Neural progenitor cell (in vitro differentiated cells): ENCODE results near the gene EFCAB6. TPM values are rescaled to one million over a fixed set of nuclear protein-coding genes. Genes with fewer than 3 reads are reported as not detected.

ENCODE experiments used
- DNase-seq: peaks from one replicate; pipeline ENCODE4 v3.0.0-alpha.2; 2016; ENCODE audit warnings: low spot score
- H2AFZ ChIP-seq: fragments of 200-600 bp; sonication (generic); replicated peaks from 2 replicates; pipeline ENCODE4 v1.6.1; 2016; ENCODE audit warnings: antibody characterized with exemption
- H3F3A ChIP-seq: fragments of 200-600 bp; sonication (generic); 2 replicates; pipeline ENCODE4 v1.6.1; 2016; ENCODE audit warnings: antibody characterized with exemption, low read depth
- H3K27ac ChIP-seq: fragments of 200-600 bp; sonication (generic); 2 replicates; pipeline ENCODE4 v1.5.1; 2016; ENCODE audit warnings: mild to moderate bottlenecking
- H3K27me3 ChIP-seq: fragments of 200-600 bp; sonication (generic); 2 replicates; pipeline ENCODE4 v1.6.1; 2016; ENCODE audit warnings: mild to moderate bottlenecking, moderate library complexity
- H3K36me3 ChIP-seq: fragments of 200-600 bp; sonication (generic); 2 replicates; pipeline ENCODE4 v1.5.1; 2016
- H3K4me1 ChIP-seq: fragments of 200-600 bp; sonication (generic); 2 replicates; pipeline ENCODE4 v1.6.1; 2016; ENCODE audit warnings: mixed run types
- H3K4me2 ChIP-seq: fragments of 200-600 bp; sonication (generic); 2 replicates; pipeline ENCODE4 v1.6.1; 2016
- H3K4me3 ChIP-seq: fragments of 200-600 bp; sonication (generic); 2 replicates; pipeline ENCODE4 v1.5.1; 2016
- H3K79me2 ChIP-seq: fragments of 200-600 bp; sonication (generic); 2 replicates; pipeline ENCODE4 v1.6.1; 2016; ENCODE audit warnings: low read depth
- H3K9ac ChIP-seq: fragments of 200-600 bp; sonication (generic); 2 replicates; pipeline ENCODE4 v1.6.1; 2016
- H3K9me3 ChIP-seq: fragments of 200-600 bp; sonication (generic); 2 replicates; pipeline ENCODE4 v1.5.1; 2016; ENCODE audit warnings: low read depth
- H4K20me1 ChIP-seq: fragments of 200-600 bp; sonication (generic); 2 replicates; pipeline ENCODE4 v1.6.1; 2016; ENCODE audit warnings: low read depth
- H3K27ac Mint-ChIP-seq: 3 replicates; pipeline ENCODE4 v1.8.0; 2021; ENCODE audit warnings: mixed read lengths
- H3K27me3 Mint-ChIP-seq: 2 replicates; pipeline ENCODE4 v1.8.0; 2022; ENCODE audit warnings: low read depth, mild to moderate bottlenecking, inconsistent platforms, moderate library complexity, mixed read lengths; ENCODE audit not compliant: insufficient read depth
- H3K36me3 Mint-ChIP-seq: 3 replicates; pipeline ENCODE4 v1.8.0; 2021; ENCODE audit warnings: mixed read lengths
- H3K4me1 Mint-ChIP-seq: 3 replicates; pipeline ENCODE4 v1.8.0; 2021; ENCODE audit warnings: mixed read lengths
- H3K4me3 Mint-ChIP-seq: 3 replicates; pipeline ENCODE4 v1.8.0; 2021; ENCODE audit warnings: mild to moderate bottlenecking, moderate library complexity, mixed read lengths
- H3K9me3 Mint-ChIP-seq: 3 replicates; pipeline ENCODE4 v1.8.0; 2020; ENCODE audit warnings: mixed read lengths
- EZH2 ChIP-seq: fragments of 200-600 bp; sonication (generic); IDR thresholded peaks from 2 replicates; pipeline ENCODE4 v1.6.1; 2017; ENCODE audit warnings: antibody characterized with exemption, mild to moderate bottlenecking, moderate library complexity
- EZH2phosphoT487 ChIP-seq: fragments of 200-600 bp; sonication (generic); IDR thresholded peaks from 2 replicates; pipeline ENCODE4 v1.6.1; 2017; ENCODE audit warnings: antibody characterized with exemption
- total RNA-seq: library from RNA; depleted of rRNA; stranded (reverse); fragments of >200 nt; gene quantifications from 2 replicates; pipeline ENCODE4 v1.2.3, GENCODE V29; 2015; ENCODE audit warnings: low replicate concordance
- TF ChIP-seq, protein P1 (sequence below): fragments of 200-600 bp; sonication (generic); IDR thresholded peaks from 2 replicates; pipeline ENCODE4 v1.5.1; 2017; ENCODE audit warnings: antibody characterized with exemption, mild to moderate bottlenecking

Gene EFCAB6
- total RNA-seq, 1 donor from 2014 or later: 4.9 TPM

DNA sequence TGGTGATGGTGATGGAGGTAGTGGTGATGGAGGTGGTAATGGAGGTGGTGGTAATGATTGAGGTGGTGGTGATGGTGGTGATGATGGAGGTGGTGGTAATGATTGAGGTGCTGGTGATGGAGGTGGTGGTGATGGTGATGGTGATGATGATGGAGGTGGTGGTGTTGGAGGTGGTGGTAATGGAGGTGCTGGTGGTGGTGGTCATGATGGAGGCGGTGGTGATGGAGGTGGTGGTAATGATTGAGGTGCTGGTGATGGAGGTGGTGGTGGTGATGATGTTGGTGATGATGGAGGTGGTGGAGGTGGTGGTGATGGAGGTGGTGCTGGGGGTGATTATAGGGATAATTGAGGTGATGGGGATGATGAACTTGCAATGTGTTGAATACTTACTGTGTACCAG is 320.4 kb downstream of the EFCAB6 start:
- H3K9ac ChIP-seq: no peak overlapping the region
- no peaks in the 10 kb centered on the region for H3K79me2 ChIP-seq
- H3K36me3 ChIP-seq: no peaks in the 10 kb centered on the region
- TF ChIP-seq EZH2phosphoT487: no peak
- TF ChIP-seq, protein P1, sequence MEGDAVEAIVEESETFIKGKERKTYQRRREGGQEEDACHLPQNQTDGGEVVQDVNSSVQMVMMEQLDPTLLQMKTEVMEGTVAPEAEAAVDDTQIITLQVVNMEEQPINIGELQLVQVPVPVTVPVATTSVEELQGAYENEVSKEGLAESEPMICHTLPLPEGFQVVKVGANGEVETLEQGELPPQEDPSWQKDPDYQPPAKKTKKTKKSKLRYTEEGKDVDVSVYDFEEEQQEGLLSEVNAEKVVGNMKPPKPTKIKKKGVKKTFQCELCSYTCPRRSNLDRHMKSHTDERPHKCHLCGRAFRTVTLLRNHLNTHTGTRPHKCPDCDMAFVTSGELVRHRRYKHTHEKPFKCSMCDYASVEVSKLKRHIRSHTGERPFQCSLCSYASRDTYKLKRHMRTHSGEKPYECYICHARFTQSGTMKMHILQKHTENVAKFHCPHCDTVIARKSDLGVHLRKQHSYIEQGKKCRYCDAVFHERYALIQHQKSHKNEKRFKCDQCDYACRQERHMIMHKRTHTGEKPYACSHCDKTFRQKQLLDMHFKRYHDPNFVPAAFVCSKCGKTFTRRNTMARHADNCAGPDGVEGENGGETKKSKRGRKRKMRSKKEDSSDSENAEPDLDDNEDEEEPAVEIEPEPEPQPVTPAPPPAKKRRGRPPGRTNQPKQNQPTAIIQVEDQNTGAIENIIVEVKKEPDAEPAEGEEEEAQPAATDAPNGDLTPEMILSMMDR: no peak
- TF ChIP-seq EZH2: no peak
- no peak overlapping the region for H3K4me3 ChIP-seq
- no peak for DNase-seq
- Mint-ChIP-seq H3K4me3 (no peak overlapping the region), H3K27ac (no peak overlapping the region), H3K9me3 (peaks cover 8% of the 10 kb centered on the region), H3K4me1 (peaks cover 9% of the 10 kb centered on the region), H3K36me3 (no peaks in the 10 kb centered on the region), H3K27me3 (peaks cover 12% of the 10 kb centered on the region)
- H3K9me3 ChIP-seq: no peaks in the 10 kb centered on the region
- H3K4me2 ChIP-seq: no peak overlapping the region
- H2AFZ ChIP-seq: no peak overlapping the region
- no peak overlapping the region for H3K27ac ChIP-seq
- no peaks in the 10 kb centered on the region for H3K27me3 ChIP-seq
- H3K4me1 ChIP-seq: no peaks in the 10 kb centered on the region
- H3F3A ChIP-seq: no peaks in the 10 kb centered on the region
- no peaks in the 10 kb centered on the region for H4K20me1 ChIP-seq

DNA sequence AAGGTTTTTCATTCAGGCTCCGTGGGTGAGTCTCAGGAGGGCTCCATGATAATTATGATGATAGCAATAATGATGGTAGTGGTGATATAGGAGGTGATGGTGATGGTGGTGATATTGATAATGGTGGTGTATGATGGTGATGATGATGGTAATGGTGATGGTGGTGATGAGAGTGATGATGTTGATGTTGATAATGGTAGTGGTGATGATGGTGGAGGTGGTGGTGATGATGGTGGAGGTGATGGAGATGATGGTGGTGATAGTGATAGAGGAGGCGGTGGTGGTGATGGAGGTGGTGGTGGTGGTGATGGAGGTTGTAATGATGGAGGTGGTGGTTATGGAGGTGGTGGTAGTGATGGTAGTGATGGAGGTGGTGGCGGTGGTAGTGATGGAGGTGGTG is 320.9 kb downstream of the EFCAB6 start:
- Mint-ChIP-seq H3K4me1 (peaks cover 9% of the 10 kb centered on the region), H3K9me3 (peaks cover 8% of the 10 kb centered on the region), H3K4me3 (no peak overlapping the region), H3K27me3 (peaks cover 13% of the 10 kb centered on the region), H3K36me3 (no peaks in the 10 kb centered on the region), H3K27ac (no peak overlapping the region)
- Histone ChIP-seq H2AFZ (no peak overlapping the region), H4K20me1 (no peaks in the 10 kb centered on the region), H3K4me3 (no peak overlapping the region), H3F3A (no peaks in the 10 kb centered on the region), H3K79me2 (no peaks in the 10 kb centered on the region), H3K27ac (no peak overlapping the region), H3K27me3 (no peaks in the 10 kb centered on the region), H3K4me2 (no peak overlapping the region), H3K9me3 (no peaks in the 10 kb centered on the region), H3K9ac (no peak overlapping the region), H3K4me1 (no peaks in the 10 kb centered on the region), H3K36me3 (no peaks in the 10 kb centered on the region)
- DNase-seq: no peak
- TF ChIP-seq EZH2 (no peak), EZH2phosphoT487 (no peak)
- TF ChIP-seq, protein P1: no peak

DNA sequence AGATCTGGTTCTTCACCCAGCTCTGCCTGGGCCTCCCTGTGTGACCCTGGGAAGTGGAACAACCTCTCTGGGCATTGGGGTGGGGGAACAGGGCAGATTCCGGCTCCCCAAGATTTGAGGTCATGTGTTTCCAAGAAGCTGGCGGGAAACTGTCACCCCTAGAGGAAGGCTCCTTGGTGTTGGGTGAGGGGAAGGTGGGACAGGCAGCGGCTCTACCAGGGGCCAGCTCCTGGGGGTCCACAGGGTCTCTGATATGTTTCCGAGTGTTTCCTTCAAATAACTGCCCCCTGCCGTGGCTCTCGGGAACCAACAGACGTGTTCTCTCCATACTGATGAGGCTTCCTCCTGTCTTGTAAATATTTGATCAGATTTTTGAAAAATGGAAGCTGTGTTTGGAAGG is 321.8 kb downstream of the EFCAB6 start:
- Mint-ChIP-seq H3K27ac (no peak overlapping the region), H3K27me3 (peaks cover 13% of the 10 kb centered on the region), H3K4me3 (no peak overlapping the region), H3K9me3 (peaks cover 8% of the 10 kb centered on the region), H3K36me3 (no peaks in the 10 kb centered on the region), H3K4me1 (peaks cover 9% of the 10 kb centered on the region)
- H3K27ac ChIP-seq: no peak overlapping the region
- no peaks in the 10 kb centered on the region for H4K20me1 ChIP-seq
- H3K4me1 ChIP-seq: no peaks in the 10 kb centered on the region
- H3K9me3 ChIP-seq: no peaks in the 10 kb centered on the region
- H3F3A ChIP-seq: no peaks in the 10 kb centered on the region
- TF ChIP-seq EZH2phosphoT487 (no peak), EZH2 (no peak)
- TF ChIP-seq, protein P1: no peak
- H3K4me2 ChIP-seq: no peak overlapping the region
- H3K4me3 ChIP-seq: no peak overlapping the region
- no peaks in the 10 kb centered on the region for H3K79me2 ChIP-seq
- no peaks in the 10 kb centered on the region for H3K36me3 ChIP-seq
- no peak overlapping the region for H2AFZ ChIP-seq
- no peak for DNase-seq
- no peaks in the 10 kb centered on the region for H3K27me3 ChIP-seq
- no peak overlapping the region for H3K9ac ChIP-seq

DNA sequence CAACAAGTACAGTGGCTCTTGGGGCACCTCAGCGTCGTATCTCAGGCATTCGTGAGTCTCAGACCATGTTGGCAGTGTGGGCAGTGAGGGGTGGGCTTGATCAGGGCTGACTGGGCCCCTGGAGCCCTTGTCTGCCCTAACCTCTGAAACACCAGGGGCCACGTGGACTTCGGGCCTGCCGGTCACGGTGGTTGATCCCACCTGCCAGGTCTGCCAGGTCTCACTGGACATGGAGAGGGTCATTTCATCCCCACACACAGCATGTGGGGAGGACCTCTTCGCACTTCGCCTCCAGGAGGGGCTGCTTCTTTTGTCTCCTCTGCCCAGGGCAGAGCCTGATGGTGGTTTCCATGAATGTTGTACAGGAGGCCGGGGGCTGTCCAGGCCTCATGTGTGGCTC is 323.2 kb downstream of the EFCAB6 start:
- Histone ChIP-seq H3K27ac (no peak overlapping the region), H3K27me3 (no peaks in the 10 kb centered on the region), H3K4me2 (no peak overlapping the region), H3K9ac (no peak overlapping the region), H3K4me3 (no peak overlapping the region), H3F3A (no peaks in the 10 kb centered on the region), H4K20me1 (no peaks in the 10 kb centered on the region), H3K4me1 (no peaks in the 10 kb centered on the region), H3K9me3 (no peaks in the 10 kb centered on the region), H3K79me2 (no peaks in the 10 kb centered on the region), H3K36me3 (no peaks in the 10 kb centered on the region), H2AFZ (no peak overlapping the region)
- H3K27ac Mint-ChIP-seq: no peak overlapping the region
- no peaks in the 10 kb centered on the region for H3K36me3 Mint-ChIP-seq
- peaks cover 8% of the 10 kb centered on the region for H3K9me3 Mint-ChIP-seq
- TF ChIP-seq EZH2phosphoT487 (no peak), EZH2 (no peak)
- TF ChIP-seq, protein P1: no peak
- H3K27me3 Mint-ChIP-seq: peaks cover 13% of the 10 kb centered on the region
- H3K4me3 Mint-ChIP-seq: no peak overlapping the region
- no peak for DNase-seq
- peaks cover 9% of the 10 kb centered on the region for H3K4me1 Mint-ChIP-seq
